ENCODE results near the gene SOX11. TPM values are rescaled to one million over a fixed set of nuclear protein-coding genes. Genes with fewer than 3 reads are reported as not detected.

Gene SOX11
- total RNA-seq, 1 experiment from 2014 or later: 0.02 TPM

- Histone ChIP-seq H3K9me2 (ENCODE audit: insufficient read depth) (no peaks in the 10 kb centered on the region), H3K4me1 (ENCODE audit: control insufficient read depth in 1 of 2, insufficient read depth in 2 of 2, low read length in 2 of 2) (no peaks in the 10 kb centered on the region), H3K79me2 (ENCODE audit: insufficient read depth, low read length) (no peaks in the 10 kb centered on the region), H3K27ac (ENCODE audit: low read depth, low read length) (no peak overlapping the region), H3K4me3 (replicated peaks in 1 of 2; ENCODE audit: low read depth in 1 of 2, low read length in 2 of 2) (no peak overlapping the region), H3K9ac (ENCODE audit: low read length) (no peak overlapping the region), H4K20me1 (ENCODE audit: insufficient read depth) (no peaks in the 10 kb centered on the region), H2AFZ (ENCODE audit: low read depth, low read length, poor library complexity, severe bottlenecking) (no peak overlapping the region), H3K9me3 (ENCODE audit: control insufficient read depth in 1 of 2, insufficient read depth in 1 of 2, low read depth in 1 of 2, low read length in 2 of 2) (peaks cover 4 to 9% of the 10 kb centered on the region in 2 experiments; a peak in 2 of 4 replicates), H3K27me3 (ENCODE audit: insufficient read depth, low read length) (no peaks in the 10 kb centered on the region), H3K36me3 (ENCODE audit: control insufficient read depth in 1 of 2, insufficient read depth in 2 of 2, low read length in 2 of 2) (no peaks in the 10 kb centered on the region), H3K4me2 (ENCODE audit: low read length) (no peak overlapping the region)
- TF ChIP-seq JUND (IDR thresholded peaks at IDR 0.05) (no peak), MAX (IDR thresholded peaks at IDR 0.05) (no peak), ATF3 (IDR thresholded peaks at IDR 0.05) (no peak), ZNF274 (IDR thresholded peaks at IDR 0.05; ENCODE audit: low read depth, low read length) (no peak), TCF7L2 (IDR thresholded peaks at IDR 0.05; ENCODE audit: borderline replicate concordance, extremely low read depth, insufficient read depth, insufficient read length) (no peak), CBX3 (IDR thresholded peaks at IDR 0.05; ENCODE audit: low read depth) (no peak), POLR2AphosphoS5 (IDR thresholded peaks at IDR 0.05; ENCODE audit: low read depth, low read length) (no peak), EZH2 (IDR thresholded peaks at IDR 0.05) (no peak)
- BruUV-seq (replicated peaks): no TSS peak
- ChIA-PET RAD21 (ENCODE audit: low non-redundant PET in 1 of 2, low total read pairs in 2 of 2, uncharacterized antibody in 2 of 2, unreplicated experiment in 2 of 2) (no interaction called here), CTCF (no interaction called here), POLR2A (no interaction called here)
- DNase-seq (ENCODE audit: low read depth, low spot score) (no peak), ATAC-seq (no peak)
- intact Hi-C loops (cut with micrococcal nuclease): no loop called here
These were observed 56.8 kb downstream of the SOX11 start for GRCh38 chr2:5748946-5749345.

- intact Hi-C loops (cut with micrococcal nuclease): no loop called here
- H3K9me2 ChIP-seq (ENCODE audit: insufficient read depth): no peaks in the 10 kb centered on the region
- H4K20me1 ChIP-seq (ENCODE audit: insufficient read depth): no peaks in the 10 kb centered on the region
- H3K4me2 ChIP-seq (ENCODE audit: low read length): no peak overlapping the region
- ChIA-PET POLR2A (no interaction called here), RAD21 (ENCODE audit: low non-redundant PET in 1 of 2, low total read pairs in 2 of 2, uncharacterized antibody in 2 of 2, unreplicated experiment in 2 of 2) (no interaction called here), CTCF (no interaction called here)
- no peaks in the 10 kb centered on the region for H3K4me1 ChIP-seq (ENCODE audit: control insufficient read depth in 1 of 2, insufficient read depth in 2 of 2, low read length in 2 of 2)
- H3K27ac ChIP-seq (ENCODE audit: low read depth, low read length): no peak overlapping the region
- H2AFZ ChIP-seq (ENCODE audit: low read depth, low read length, poor library complexity, severe bottlenecking): no peak overlapping the region
- H3K36me3 ChIP-seq (ENCODE audit: control insufficient read depth in 1 of 2, insufficient read depth in 2 of 2, low read length in 2 of 2): no peaks in the 10 kb centered on the region
- no TSS peak for BruUV-seq (replicated peaks)
- TF ChIP-seq ATF3 (IDR thresholded peaks at IDR 0.05): no peak
- no peak for TF ChIP-seq SRF (IDR thresholded peaks at IDR 0.05; ENCODE audit: low read depth)
- TF ChIP-seq ZNF274 (IDR thresholded peaks at IDR 0.05; ENCODE audit: low read depth, low read length): no peak
- no peak for TF ChIP-seq SIN3A (IDR thresholded peaks at IDR 0.05; ENCODE audit: low read depth)
- no peak for TF ChIP-seq CBX3 (IDR thresholded peaks at IDR 0.05; ENCODE audit: low read depth)
- no peak for TF ChIP-seq SP1 (IDR thresholded peaks at IDR 0.05; ENCODE audit: low read depth)
- no peak for TF ChIP-seq TCF7L2 (IDR thresholded peaks at IDR 0.05; ENCODE audit: borderline replicate concordance, extremely low read depth, insufficient read depth, insufficient read length)
- no peak for TF ChIP-seq EZH2phosphoT487 (IDR thresholded peaks at IDR 0.05; ENCODE audit: borderline replicate concordance)
- TF ChIP-seq YY1 (IDR thresholded peaks at IDR 0.05; ENCODE audit: extremely low read depth, insufficient replicate concordance, low read depth, low read length): no peak
- TF ChIP-seq EGR1 (IDR thresholded peaks at IDR 0.05; ENCODE audit: low read depth): no peak
- no peak for TF ChIP-seq ZFX (IDR thresholded peaks at IDR 0.05)
- H3K79me2 ChIP-seq (ENCODE audit: insufficient read depth, low read length): no peaks in the 10 kb centered on the region
- DNase-seq (ENCODE audit: low read depth, low spot score): no peak
- no peaks in the 10 kb centered on the region for H3K27me3 ChIP-seq (ENCODE audit: insufficient read depth, low read length)
- no peak overlapping the region for H3K9ac ChIP-seq (ENCODE audit: low read length)
- ATAC-seq: no peak
- peaks cover 4 to 9% of the 10 kb centered on the region in 2 experiments; a peak in 2 of 4 replicates for H3K9me3 ChIP-seq (ENCODE audit: control insufficient read depth in 1 of 2, insufficient read depth in 1 of 2, low read depth in 1 of 2, low read length in 2 of 2)
- H3K4me3 ChIP-seq (replicated peaks in 1 of 2; ENCODE audit: low read depth in 1 of 2, low read length in 2 of 2): no peak overlapping the region
These were observed 57.2 kb downstream of the SOX11 start for GRCh38 chr2:5749347-5749746.

All from HCT116 (cell line).